G401 (cell line): Measurements from ENCODE around the gene PMM1. TPM values are rescaled to one million over a fixed set of nuclear protein-coding genes. Genes with fewer than 3 reads are reported as not detected.
"Not testable (repeated sequence)": the region's sequence is repeated elsewhere in the genome, so short reads cannot be mapped to it uniquely, and the experiment has no call there.

Experiments used
- DNase-seq: peaks from one replicate; pipeline ENCODE4 v3.0.0-alpha.2; 2015; ENCODE audit warnings: low spot score
- in situ Hi-C: cut with HindIII; loops from 2 replicates; pipeline ENCODE4 v1.10.0; 2016; ENCODE audit warnings: low sequenced_read_pairs, mixed read lengths
- total RNA-seq: library from RNA; depleted of rRNA; stranded (reverse); fragments of >200 nt; shearing (Covaris generic); gene quantifications from 2 replicates; pipeline ENCODE4 v1.2.3, GENCODE V29; 2014

Gene PMM1
- total RNA-seq, 1 experiment from 2014 or later: 21.8 TPM

- in situ Hi-C loops: no loop called here
These were observed 19.4 kb downstream of the PMM1 start for GRCh38 chr22:41570221-41570620.

GRCh38 chr22:41568811-41569210 is 20.8 kb downstream of the PMM1 start:
- in situ Hi-C loops: no loop called here
- DNase-seq: no peak

More at GRCh38 chr22:41570221-41570620, 19.4 kb downstream of the PMM1 start:
- DNase-seq: no peak

DNA sequence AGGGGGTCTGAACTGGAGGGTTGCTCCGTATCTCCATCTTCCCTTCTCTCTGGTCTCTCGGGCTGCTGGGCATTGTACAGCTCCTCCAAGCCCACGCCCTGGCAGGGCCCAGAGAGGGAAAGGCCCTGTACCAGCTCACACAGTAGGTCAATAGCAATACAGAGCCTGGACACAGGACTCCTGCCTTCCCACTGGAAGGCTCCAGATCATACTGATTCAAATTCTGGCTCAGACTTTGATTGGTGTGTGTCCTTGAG is 22.2 kb downstream of the PMM1 start:
- in situ Hi-C loops: no loop called here
- DNase-seq: no peak

- in situ Hi-C loops: no loop called here
- DNase-seq: peak; percentile 87
These were observed 24.1 kb downstream of the PMM1 start for GRCh38 chr22:41565403-41566054.

- in situ Hi-C loops: no loop called here
- DNase-seq: no peak
These were observed 25.1 kb downstream of the PMM1 start for GRCh38 chr22:41564563-41564962.

DNA sequence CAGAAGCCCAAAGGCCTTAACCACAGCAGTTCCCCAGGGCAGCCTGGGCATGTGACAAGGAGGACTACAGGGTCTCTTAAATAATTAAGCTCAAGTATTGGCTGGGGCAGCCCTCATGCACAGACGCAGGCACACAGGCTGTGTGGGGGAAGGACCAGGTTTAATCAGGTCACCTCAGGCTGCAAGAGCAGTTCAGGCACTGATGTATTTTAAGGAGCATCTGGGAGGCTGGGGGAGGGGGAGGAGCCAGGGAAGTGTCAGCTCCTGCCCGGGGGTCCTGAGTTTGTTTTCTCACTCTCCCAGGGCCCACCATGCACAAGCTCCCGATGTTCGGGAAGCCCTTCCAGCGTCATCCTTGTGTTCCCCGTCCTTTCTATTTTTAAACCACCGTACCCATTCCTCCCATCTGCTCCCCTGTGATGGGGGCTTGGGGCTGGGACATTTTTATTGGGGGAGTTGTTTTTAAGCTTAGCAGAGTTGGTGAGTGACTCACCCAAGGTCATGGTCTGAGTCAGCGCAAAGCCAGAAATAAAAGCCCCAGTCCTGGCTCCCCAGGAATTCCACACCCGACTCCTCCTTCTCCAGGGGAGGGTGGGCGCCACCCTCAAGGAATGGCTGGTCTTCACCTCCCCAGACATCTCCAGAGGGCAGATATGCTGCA is 26.5 kb downstream of the PMM1 start:
- DNase-seq: peak; percentile 49
- in situ Hi-C loops: no loop called here

DNA sequence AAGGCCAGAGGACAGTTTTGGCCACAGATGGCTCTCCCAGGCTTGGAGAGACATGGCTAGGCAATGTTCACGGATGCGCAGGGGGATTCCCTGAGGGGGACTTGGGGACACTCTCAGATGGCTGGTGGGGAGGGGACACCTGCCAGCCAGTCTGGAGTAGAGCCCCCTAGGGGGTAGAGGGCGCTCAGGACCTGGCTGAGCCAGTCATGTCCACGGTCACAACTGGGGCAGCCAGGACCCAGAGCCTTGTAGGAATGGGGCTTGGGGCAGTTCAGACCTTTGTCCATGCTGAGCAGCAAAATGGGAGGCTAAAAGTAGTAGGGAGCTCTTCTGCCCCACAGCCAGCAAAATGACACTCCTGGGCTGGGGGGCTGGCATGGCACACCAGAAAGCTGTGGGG is 27.2 kb downstream of the PMM1 start:
- peak; percentile 28 for DNase-seq
- in situ Hi-C loops: no loop called here

- in situ Hi-C loops: no loop called here
- peak; percentile 39 for DNase-seq
These were observed 27.9 kb downstream of the PMM1 start for GRCh38 chr22:41561788-41562187.

- DNase-seq: peak; percentile 69
- in situ Hi-C loops: no loop called here
These were observed 28.3 kb downstream of the PMM1 start for GRCh38 chr22:41561335-41561734.

GRCh38 chr22:41560095-41560471 is 29.6 kb downstream of the PMM1 start:
- in situ Hi-C loops: no loop called here
- no peak for DNase-seq

GRCh38 chr22:41558241-41558630 is 31.4 kb downstream of the PMM1 start:
- in situ Hi-C loops, DNase-seq: not testable (repeated sequence)

GRCh38 chr22:41557401-41558240 is 32.0 kb downstream of the PMM1 start:
- peak; percentile 68 for DNase-seq
- in situ Hi-C loops: no loop called here

- in situ Hi-C loops: no loop called here
These were observed 33.1 kb downstream of the PMM1 start for GRCh38 chr22:41556561-41556960.

GRCh38 chr22:41555325-41555982 is 34.2 kb downstream of the PMM1 start:
- no peak for DNase-seq
- in situ Hi-C loops: no loop called here

More at GRCh38 chr22:41556561-41556960, 33.1 kb downstream of the PMM1 start:
- DNase-seq: no peak

- in situ Hi-C loops: no loop called here
These were observed 37.6 kb downstream of the PMM1 start for GRCh38 chr22:41551877-41552582.

GRCh38 chr22:41550952-41551491 is 38.6 kb downstream of the PMM1 start:
- no peak for DNase-seq
- in situ Hi-C loops: no loop called here

More at GRCh38 chr22:41551877-41552582, 37.6 kb downstream of the PMM1 start:
- peak; percentile 92 for DNase-seq

DNA sequence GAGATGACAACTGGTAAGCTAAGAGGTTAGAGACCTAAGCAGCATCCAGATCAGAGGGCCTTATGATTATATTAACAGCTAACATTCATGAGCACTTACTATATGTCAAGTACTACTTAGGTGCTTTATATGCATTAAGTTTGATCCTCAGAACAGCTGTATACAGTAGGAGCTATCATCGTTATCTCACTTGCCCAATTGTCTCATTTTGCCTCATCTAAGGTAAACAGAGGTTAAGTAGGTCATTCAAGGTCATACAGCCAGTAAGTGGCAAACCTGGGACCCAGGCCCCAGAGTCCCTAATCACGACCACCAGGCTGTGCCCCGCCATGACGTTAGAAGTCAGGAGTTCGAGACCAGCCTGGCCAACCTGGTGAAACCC is 40.8 kb downstream of the PMM1 start:
- no peak for DNase-seq
- in situ Hi-C loops: no loop called here

- no peak for DNase-seq
- in situ Hi-C loops: no loop called here
These were observed 44.8 kb downstream of the PMM1 start for GRCh38 chr22:41544671-41545476.
